ENCODE results near the gene ENPP3.

Gene ENPP3

DNA sequence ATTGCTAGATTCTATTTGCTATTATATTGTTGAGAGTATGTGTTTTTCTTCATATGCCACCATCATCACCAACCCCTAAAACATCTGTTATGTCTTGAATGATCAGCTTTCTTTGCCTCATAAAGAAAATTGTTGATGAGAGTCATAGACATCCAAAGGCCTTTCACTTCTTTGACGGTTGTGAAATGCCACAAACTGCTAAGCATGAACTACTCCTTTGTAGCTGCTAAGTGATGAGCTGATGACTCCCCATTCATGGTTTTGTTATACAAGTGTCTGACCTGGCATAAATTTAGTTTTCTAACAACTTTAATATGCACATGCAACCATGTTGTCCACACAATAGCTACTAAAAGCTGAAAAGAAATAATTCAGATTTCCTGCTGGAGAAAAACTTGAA lies 8.4 kb upstream of the ENPP3 start:
- Histone ChIP-seq H3K4me1 (no peaks in the 10 kb centered on the region), H3K4me3 (ENCODE audit: low read depth, low read length) (peak overlapping the region; percentile 85), H3K36me3 (no peaks in the 10 kb centered on the region), H3K9me3 (no peaks in the 10 kb centered on the region), H3K27me3 (no peaks in the 10 kb centered on the region)
- TF ChIP-seq, protein P1, sequence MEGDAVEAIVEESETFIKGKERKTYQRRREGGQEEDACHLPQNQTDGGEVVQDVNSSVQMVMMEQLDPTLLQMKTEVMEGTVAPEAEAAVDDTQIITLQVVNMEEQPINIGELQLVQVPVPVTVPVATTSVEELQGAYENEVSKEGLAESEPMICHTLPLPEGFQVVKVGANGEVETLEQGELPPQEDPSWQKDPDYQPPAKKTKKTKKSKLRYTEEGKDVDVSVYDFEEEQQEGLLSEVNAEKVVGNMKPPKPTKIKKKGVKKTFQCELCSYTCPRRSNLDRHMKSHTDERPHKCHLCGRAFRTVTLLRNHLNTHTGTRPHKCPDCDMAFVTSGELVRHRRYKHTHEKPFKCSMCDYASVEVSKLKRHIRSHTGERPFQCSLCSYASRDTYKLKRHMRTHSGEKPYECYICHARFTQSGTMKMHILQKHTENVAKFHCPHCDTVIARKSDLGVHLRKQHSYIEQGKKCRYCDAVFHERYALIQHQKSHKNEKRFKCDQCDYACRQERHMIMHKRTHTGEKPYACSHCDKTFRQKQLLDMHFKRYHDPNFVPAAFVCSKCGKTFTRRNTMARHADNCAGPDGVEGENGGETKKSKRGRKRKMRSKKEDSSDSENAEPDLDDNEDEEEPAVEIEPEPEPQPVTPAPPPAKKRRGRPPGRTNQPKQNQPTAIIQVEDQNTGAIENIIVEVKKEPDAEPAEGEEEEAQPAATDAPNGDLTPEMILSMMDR (IDR thresholded peaks at IDR 0.05; ENCODE audit: low read depth, low read length), result no peak
- no peak for DNase-seq

GRCh38 chr6:131629651-131630050 lies 7.5 kb upstream of the ENPP3 start:
- Histone ChIP-seq H3K27me3 (no peaks in the 10 kb centered on the region), H3K4me3 (ENCODE audit: low read depth, low read length) (no peak overlapping the region), H3K4me1 (no peaks in the 10 kb centered on the region), H3K36me3 (no peaks in the 10 kb centered on the region), H3K9me3 (no peaks in the 10 kb centered on the region)
- no peak for DNase-seq
- TF ChIP-seq, protein P1 (IDR thresholded peaks at IDR 0.05; ENCODE audit: low read depth, low read length), result no peak

DNA sequence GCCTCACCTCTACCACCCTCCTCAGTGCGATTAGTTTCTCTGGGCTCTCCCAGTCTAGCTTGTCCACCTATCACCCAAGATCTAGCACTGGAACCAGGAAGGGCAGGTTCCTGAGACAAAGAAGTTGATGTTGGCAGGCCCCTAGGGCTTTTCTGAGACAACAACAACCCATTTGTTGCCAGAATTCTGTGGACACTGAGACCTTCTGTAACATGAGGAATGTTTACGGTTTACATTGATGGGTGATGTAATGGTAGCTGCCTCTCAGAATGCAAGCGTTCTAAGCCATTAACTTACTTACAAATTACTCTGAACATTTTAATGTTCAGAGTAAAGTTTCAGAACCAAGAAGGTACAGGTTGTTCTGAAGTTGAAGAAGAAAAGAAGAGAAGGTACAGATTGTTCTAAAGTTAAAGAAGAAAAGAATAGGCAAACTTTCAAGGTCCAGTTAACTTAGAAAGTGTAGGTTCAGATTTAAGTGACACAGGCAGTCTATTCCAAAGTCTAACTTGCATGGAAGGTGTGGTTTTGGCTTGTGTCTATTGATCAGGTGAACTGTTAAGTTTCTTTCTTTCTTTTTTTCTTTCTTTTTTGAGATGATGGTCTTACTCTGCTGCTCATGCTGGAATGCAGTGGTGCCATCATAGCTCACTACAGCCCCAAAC lies 5.3 kb upstream of the ENPP3 start:
- no peaks in the 10 kb centered on the region for H3K36me3 ChIP-seq
- TF ChIP-seq, protein P1 (IDR thresholded peaks at IDR 0.05; ENCODE audit: low read depth, low read length), result no peak
- H3K9me3 ChIP-seq, result no peaks in the 10 kb centered on the region
- no peak overlapping the region for H3K4me3 ChIP-seq (ENCODE audit: low read depth, low read length)
- no peak for DNase-seq
- no peaks in the 10 kb centered on the region for H3K4me1 ChIP-seq
- H3K27me3 ChIP-seq, result no peaks in the 10 kb centered on the region

GRCh38 chr6:131635384-131636340 lies 1.4 kb upstream of the ENPP3 start:
- no peaks in the 10 kb centered on the region for H3K9me3 ChIP-seq
- no peak overlapping the region for H3K4me3 ChIP-seq (ENCODE audit: low read depth, low read length)
- H3K4me1 ChIP-seq, result no peaks in the 10 kb centered on the region; the same call in none of the 2 replicates
- H3K36me3 ChIP-seq, result no peaks in the 10 kb centered on the region
- DNase-seq, result no peak
- TF ChIP-seq, protein P1 (IDR thresholded peaks at IDR 0.05; ENCODE audit: low read depth, low read length), result no peak
- no peaks in the 10 kb centered on the region for H3K27me3 ChIP-seq

DNA sequence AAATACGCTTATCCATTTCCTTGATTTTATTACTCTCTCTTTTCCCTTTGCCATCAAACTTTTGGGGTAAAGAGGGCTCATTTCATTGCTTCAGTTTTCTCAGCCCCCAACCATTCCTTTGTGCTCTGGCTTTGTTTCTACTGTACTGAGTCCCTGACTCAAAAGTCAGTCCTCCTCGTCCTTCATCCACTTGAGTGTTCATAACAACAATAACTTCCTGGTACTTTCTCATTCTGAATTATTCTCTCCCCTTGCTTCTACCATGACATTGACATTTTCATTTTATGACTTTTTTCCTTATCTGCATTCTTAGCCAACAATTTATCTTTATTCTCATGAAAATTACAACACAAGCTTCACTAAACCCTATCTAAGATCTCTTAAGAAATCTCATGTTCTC lies 911 bp downstream of the ENPP3 start:
- Histone ChIP-seq H3K9me3 (no peaks in the 10 kb centered on the region), H3K36me3 (no peaks in the 10 kb centered on the region), H3K4me3 (ENCODE audit: low read depth, low read length) (no peak overlapping the region), H3K4me1 (no peaks in the 10 kb centered on the region; the same call in none of the 2 replicates), H3K27me3 (no peaks in the 10 kb centered on the region)
- TF ChIP-seq, protein P1 (IDR thresholded peaks at IDR 0.05; ENCODE audit: low read depth, low read length), result no peak
- no peak for DNase-seq
